Suprapubic skin (tissue), 4 donors: ENCODE measurements around the gene CCDC85B. TPM values are rescaled to one million over a fixed set of nuclear protein-coding genes. Genes with fewer than 3 reads are reported as not detected.

Experiments
- DNase-seq, 2 donors: peaks; one replicate each; pipeline ENCODE4 v3.0.0-alpha.2; 2019; ENCODE audit warnings: low spot score in 2 of 2
- H3K27ac ChIP-seq: fragments of 200-600 bp; sonication (generic); one replicate; pipeline ENCODE4 v1.5.1; 2019
- H3K27me3 ChIP-seq: fragments of 200-600 bp; sonication (generic); one replicate; pipeline ENCODE4 v1.5.1; 2019
- H3K36me3 ChIP-seq: fragments of 200-600 bp; sonication (generic); one replicate; pipeline ENCODE4 v1.5.1; 2019
- H3K4me1 ChIP-seq: fragments of 200-600 bp; sonication (generic); one replicate; pipeline ENCODE4 v1.5.1; 2019
- H3K4me3 ChIP-seq: fragments of 200-600 bp; sonication (generic); one replicate; pipeline ENCODE4 v1.5.1; 2019; ENCODE audit warnings: mild to moderate bottlenecking
- H3K9me3 ChIP-seq: fragments of 200-600 bp; sonication (generic); one replicate; pipeline ENCODE4 v1.5.1; 2019
- EP300 ChIP-seq: sonication (generic); formaldehyde crosslinking; IDR thresholded peaks from one replicate; pipeline ENCODE4 v1.6.1; 2017; ENCODE audit warnings: antibody characterized with exemption
- POLR2A ChIP-seq, 2 donors: fragments of 450-650 bp; IDR thresholded peaks; one replicate each; pipeline ENCODE4 v1.6.1; 2017; ENCODE audit warnings: antibody characterized with exemption in 2 of 2, mild to moderate bottlenecking in 2 of 2, moderate library complexity in 2 of 2
- POLR2AphosphoS5 ChIP-seq, 3 donors: sonication (generic); formaldehyde crosslinking; IDR thresholded peaks; one replicate each; pipeline ENCODE4 v1.6.1; 2017; ENCODE audit warnings: antibody characterized with exemption in 3 of 3
- WGBS: methylation state at CpG from one replicate; pipeline ENCODE4 v1.1.5; 2018; 5-methylcytosine and 5-hydroxymethylcytosine counted together
- total RNA-seq, 4 donors: library from RNA; depleted of rRNA; stranded (reverse); fragments of >200 nt; gene quantifications; one replicate each; pipeline ENCODE4 v1.1.0, GENCODE V29; 2016
- TF ChIP-seq, protein P1 (sequence below), 2 donors: fragments of 200-600 bp in 1 of 2; fragments of 450-650 bp in 1 of 2; sonication (generic) in 1 of 2; IDR thresholded peaks; one replicate each; pipeline ENCODE4 v1.5.1; 2016 to 2019; ENCODE audit warnings: antibody characterized with exemption in 2 of 2, mild to moderate bottlenecking in 1 of 2, moderate library complexity in 1 of 2

Gene CCDC85B
- total RNA-seq, 4 donors from 2014 or later, result 16.0 to 35.8 (median 28.0) TPM

DNA sequence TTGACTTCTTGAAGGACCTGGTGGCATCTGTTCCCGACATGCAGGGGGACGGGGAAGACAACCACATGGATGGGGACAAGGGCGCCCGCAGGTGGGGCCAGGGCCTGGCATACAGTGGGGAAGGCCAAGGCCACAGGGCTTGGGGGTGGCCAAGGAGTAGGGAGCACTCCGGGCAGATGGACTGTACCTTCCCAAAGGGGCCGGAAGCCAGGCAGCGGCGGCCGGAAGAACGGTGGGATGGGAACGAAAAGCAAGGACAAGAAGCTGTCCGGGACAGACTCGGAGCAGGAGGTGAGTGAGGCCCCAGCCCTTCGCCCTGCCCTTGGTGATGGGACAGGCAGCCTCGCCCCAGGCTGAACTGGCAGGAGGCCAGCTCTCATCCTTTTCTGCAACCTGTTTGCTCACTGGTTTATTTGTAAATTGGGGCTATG lies 29.9 kb downstream of the CCDC85B start:
- no peaks in the 10 kb centered on the region for H3K27me3 ChIP-seq
- peaks cover 55% of the 10 kb centered on the region for H3K4me1 ChIP-seq
- 48% methylated on average over 6 of the region's 15 CpGs for WGBS
- H3K4me3 ChIP-seq, result peak overlapping the region; percentile 90
- peaks cover 22% of the 10 kb centered on the region for H3K36me3 ChIP-seq
- no peak overlapping the region for H3K27ac ChIP-seq
- peak in 1 of 2 donors; percentile 74 for DNase-seq
- no peaks in the 10 kb centered on the region for H3K9me3 ChIP-seq
- no peak for TF ChIP-seq POLR2AphosphoS5 (IDR thresholded peaks at IDR 0.05)
- TF ChIP-seq, protein P1, sequence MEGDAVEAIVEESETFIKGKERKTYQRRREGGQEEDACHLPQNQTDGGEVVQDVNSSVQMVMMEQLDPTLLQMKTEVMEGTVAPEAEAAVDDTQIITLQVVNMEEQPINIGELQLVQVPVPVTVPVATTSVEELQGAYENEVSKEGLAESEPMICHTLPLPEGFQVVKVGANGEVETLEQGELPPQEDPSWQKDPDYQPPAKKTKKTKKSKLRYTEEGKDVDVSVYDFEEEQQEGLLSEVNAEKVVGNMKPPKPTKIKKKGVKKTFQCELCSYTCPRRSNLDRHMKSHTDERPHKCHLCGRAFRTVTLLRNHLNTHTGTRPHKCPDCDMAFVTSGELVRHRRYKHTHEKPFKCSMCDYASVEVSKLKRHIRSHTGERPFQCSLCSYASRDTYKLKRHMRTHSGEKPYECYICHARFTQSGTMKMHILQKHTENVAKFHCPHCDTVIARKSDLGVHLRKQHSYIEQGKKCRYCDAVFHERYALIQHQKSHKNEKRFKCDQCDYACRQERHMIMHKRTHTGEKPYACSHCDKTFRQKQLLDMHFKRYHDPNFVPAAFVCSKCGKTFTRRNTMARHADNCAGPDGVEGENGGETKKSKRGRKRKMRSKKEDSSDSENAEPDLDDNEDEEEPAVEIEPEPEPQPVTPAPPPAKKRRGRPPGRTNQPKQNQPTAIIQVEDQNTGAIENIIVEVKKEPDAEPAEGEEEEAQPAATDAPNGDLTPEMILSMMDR (IDR thresholded peaks at IDR 0.05), result no peak
- no peak for TF ChIP-seq POLR2A (IDR thresholded peaks at IDR 0.05)
- TF ChIP-seq EP300, result no peak

DNA sequence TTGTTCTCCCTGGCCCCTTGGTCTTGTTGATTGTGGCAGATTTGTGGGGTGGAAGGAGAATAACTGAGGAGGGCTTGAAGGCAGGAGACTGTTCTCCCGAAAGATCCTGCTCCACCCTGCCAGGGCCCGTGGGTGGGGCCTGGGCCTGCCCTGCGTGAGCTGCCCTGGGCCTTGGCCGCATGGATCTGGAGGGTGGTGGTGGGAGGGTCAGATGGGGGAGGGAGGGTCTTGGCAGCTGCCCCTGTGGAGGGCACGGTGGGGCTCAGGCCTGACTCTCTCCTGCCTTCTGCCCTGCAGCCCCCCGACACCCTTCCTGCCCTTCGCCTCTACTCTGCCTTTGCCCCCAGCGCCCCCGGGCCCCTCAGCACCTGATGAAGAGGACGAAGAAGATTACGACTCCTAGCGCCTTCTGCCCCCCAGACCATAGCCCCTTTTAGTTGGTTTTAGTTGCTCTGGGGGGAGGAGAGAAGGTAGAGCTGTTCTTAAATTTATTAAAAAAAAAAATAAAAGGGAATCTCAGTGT lies 30.6 kb downstream of the CCDC85B start:
- Histone ChIP-seq H3K9me3 (no peaks in the 10 kb centered on the region), H3K27ac (no peak overlapping the region), H3K27me3 (no peaks in the 10 kb centered on the region), H3K4me1 (peaks cover 48% of the 10 kb centered on the region), H3K4me3 (peak overlapping the region; percentile 90), H3K36me3 (peaks cover 22% of the 10 kb centered on the region)
- no peak for DNase-seq
- 87% methylated on average over 8 of the region's 12 CpGs for WGBS
- TF ChIP-seq EP300 (no peak), POLR2A (IDR thresholded peaks at IDR 0.05) (no peak), POLR2AphosphoS5 (IDR thresholded peaks at IDR 0.05) (no peak)
- TF ChIP-seq, protein P1 (IDR thresholded peaks at IDR 0.05), result no peak

DNA sequence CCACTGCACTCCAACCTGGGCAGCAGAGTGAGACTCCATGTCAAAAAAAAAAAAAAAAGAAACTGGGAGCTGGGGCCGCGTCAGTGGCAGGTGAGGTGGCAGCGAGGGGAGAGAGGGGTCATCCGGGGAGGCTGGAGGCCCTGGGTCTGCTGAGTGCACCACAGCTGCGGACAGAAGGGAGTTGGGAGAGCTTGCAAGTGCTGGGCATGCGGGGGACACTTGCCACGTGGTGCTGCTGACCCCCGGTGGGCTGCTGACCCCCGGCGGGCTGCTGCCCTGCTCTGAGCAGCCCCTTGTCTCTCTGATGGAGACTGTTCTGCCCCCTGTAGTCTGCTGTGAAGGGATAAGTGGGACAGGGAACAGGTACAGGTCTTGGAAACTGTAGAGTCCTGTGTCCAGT lies 31.4 kb downstream of the CCDC85B start:
- no peak overlapping the region for H3K27ac ChIP-seq
- no peak overlapping the region for H3K4me3 ChIP-seq
- H3K9me3 ChIP-seq, result no peaks in the 10 kb centered on the region
- peaks cover 22% of the 10 kb centered on the region for H3K36me3 ChIP-seq
- H3K27me3 ChIP-seq, result no peaks in the 10 kb centered on the region
- no peak for DNase-seq
- TF ChIP-seq, protein P1 (IDR thresholded peaks at IDR 0.05), result no peak
- TF ChIP-seq EP300 (no peak), POLR2AphosphoS5 (IDR thresholded peaks at IDR 0.05) (no peak), POLR2A (IDR thresholded peaks at IDR 0.05) (no peak)
- H3K4me1 ChIP-seq, result peaks cover 40% of the 10 kb centered on the region
- 92% methylated on average over 10 of the region's 10 CpGs for WGBS

DNA sequence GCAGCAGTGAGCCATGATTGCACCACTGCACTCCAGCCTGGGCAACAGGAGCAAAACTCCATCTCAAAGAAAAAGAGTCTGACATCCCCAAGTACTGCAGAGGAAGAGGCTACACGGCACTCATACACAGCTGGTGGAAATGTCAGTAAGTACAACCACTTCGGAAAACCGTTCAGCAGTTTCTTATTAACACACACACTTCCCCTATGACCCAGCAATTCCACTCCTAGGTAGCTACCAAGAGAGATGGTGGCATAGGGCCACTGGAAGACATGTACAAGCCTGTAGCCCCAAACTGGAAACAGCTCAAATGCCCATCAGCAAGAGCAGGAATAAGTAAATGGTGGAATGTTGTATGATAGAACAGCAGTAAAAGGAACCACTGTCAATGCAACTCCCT lies 32.1 kb downstream of the CCDC85B start:
- no peaks in the 10 kb centered on the region for H3K27me3 ChIP-seq
- H3K9me3 ChIP-seq, result no peaks in the 10 kb centered on the region
- no peak overlapping the region for H3K27ac ChIP-seq
- H3K4me3 ChIP-seq, result no peak overlapping the region
- 35% methylated on average over 3 of the region's 3 CpGs for WGBS
- TF ChIP-seq, protein P1 (IDR thresholded peaks at IDR 0.05), result no peak
- TF ChIP-seq POLR2A (IDR thresholded peaks at IDR 0.05), result no peak
- no peak for TF ChIP-seq POLR2AphosphoS5 (IDR thresholded peaks at IDR 0.05)
- TF ChIP-seq EP300, result no peak
- peaks cover 22% of the 10 kb centered on the region for H3K36me3 ChIP-seq
- no peak for DNase-seq
- H3K4me1 ChIP-seq, result peaks cover 34% of the 10 kb centered on the region

DNA sequence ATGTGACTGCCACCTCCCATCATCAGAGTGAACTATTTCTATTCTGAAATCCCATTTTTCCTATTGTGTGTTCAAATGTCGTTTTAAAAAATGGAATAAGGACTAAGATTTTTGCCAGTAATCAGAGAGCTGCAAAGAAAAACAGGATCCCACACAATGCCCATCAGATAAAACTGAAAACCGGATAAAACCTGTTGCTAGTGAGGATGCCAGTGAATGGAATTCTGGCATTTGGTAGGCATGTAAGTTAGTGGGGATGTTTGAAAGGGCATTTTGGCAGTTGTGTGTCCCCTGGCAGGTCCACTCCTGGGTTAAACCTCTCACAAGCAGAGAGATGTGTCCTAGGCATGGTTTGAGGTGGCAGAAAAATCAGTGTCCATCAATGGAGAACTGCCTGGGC lies 34.9 kb downstream of the CCDC85B start:
- no peaks in the 10 kb centered on the region for H3K9me3 ChIP-seq
- whole genome bisulfite sequencing, result 48% methylated on average over 2 of the region's 2 CpGs
- H3K4me3 ChIP-seq, result no peak overlapping the region
- H3K4me1 ChIP-seq, result peaks cover 18% of the 10 kb centered on the region
- DNase-seq, result no peak
- no peak overlapping the region for H3K27ac ChIP-seq
- peaks cover 22% of the 10 kb centered on the region for H3K36me3 ChIP-seq
- TF ChIP-seq POLR2A (IDR thresholded peaks at IDR 0.05) (no peak), EP300 (no peak), POLR2AphosphoS5 (IDR thresholded peaks at IDR 0.05) (no peak)
- TF ChIP-seq, protein P1 (IDR thresholded peaks at IDR 0.05), result no peak
- no peaks in the 10 kb centered on the region for H3K27me3 ChIP-seq
